Tibial nerve (tissue), 3 donors: Measurements from ENCODE around the gene CENPV.

Source experiments
- POLR2A ChIP-seq, 2 donors: fragments of 450-650 bp; IDR thresholded peaks; one replicate each; pipeline ENCODE4 v1.6.1; 2017; ENCODE audit warnings: antibody characterized with exemption in 2 of 2, mild to moderate bottlenecking in 2 of 2, moderate library complexity in 2 of 2
- TF ChIP-seq, protein P1 (sequence below), 5 experiments: fragments of 200-600 bp in 3 of 5; fragments of 450-650 bp in 2 of 5; sonication (generic) in 3 of 5; IDR thresholded peaks; one replicate each; pipeline ENCODE4 v1.5.1; 2016 to 2019; ENCODE audit warnings: antibody characterized with exemption in 5 of 5, mild to moderate bottlenecking in 3 of 5, moderate library complexity in 2 of 5

DNA sequence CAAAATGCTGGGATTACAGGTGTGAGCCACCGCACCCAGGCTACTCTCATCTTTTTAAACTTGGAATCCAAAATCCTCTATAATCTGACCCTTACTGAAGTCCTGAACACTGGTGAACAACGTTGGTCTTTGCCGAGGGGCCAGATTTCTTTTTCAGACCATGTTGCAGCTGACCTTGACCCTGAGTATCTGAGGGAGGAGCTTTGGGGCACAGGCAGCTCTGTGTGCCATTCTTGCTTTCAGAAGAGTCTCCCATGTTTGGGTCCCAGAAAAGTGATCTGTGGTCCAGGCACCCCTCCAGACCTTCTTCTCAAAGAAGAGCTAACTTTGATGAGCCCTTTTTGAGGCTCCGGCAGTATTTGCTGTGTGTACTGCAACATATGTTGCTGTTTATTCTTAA, 50.4 kb downstream of the CENPV start:
- no peak for TF ChIP-seq POLR2A (IDR thresholded peaks at IDR 0.05)
- TF ChIP-seq, protein P1, sequence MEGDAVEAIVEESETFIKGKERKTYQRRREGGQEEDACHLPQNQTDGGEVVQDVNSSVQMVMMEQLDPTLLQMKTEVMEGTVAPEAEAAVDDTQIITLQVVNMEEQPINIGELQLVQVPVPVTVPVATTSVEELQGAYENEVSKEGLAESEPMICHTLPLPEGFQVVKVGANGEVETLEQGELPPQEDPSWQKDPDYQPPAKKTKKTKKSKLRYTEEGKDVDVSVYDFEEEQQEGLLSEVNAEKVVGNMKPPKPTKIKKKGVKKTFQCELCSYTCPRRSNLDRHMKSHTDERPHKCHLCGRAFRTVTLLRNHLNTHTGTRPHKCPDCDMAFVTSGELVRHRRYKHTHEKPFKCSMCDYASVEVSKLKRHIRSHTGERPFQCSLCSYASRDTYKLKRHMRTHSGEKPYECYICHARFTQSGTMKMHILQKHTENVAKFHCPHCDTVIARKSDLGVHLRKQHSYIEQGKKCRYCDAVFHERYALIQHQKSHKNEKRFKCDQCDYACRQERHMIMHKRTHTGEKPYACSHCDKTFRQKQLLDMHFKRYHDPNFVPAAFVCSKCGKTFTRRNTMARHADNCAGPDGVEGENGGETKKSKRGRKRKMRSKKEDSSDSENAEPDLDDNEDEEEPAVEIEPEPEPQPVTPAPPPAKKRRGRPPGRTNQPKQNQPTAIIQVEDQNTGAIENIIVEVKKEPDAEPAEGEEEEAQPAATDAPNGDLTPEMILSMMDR (IDR thresholded peaks at IDR 0.05), result no peak
